Measurements from ENCODE around the gene SLFN13. TPM values are rescaled to one million over a fixed set of nuclear protein-coding genes. Genes with fewer than 3 reads are reported as not detected.

SLFN13 gene
- total RNA-seq, 1 experiment from 2014 or later: 19.7 TPM

DNA sequence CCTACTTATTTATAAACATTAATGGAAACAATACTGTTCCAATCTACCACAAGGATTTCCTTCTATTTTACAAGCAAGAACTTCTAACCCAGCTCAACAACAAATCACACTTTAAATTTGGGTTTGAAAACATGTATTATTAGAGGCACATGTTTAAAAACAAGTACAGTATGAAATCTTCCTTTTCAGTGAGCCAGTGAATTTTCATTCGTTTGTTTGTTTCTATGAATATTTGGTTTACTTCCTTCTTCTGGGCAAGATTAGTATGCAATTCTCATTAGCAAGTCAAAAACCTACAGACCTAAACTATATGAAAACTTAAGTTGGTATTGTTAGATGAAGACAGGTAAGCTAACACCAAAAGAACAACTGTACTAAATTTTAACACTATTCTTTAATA, 42.0 kb downstream of the SLFN13 start:
- POLR2A ChIA-PET: no interaction called here
- ATAC-seq: no peak
- TF ChIP-seq TP53 (CRISPR knock-in tag; IDR thresholded peaks at IDR 0.05) (no peak), MLX (CRISPR knock-in tag; IDR thresholded peaks at IDR 0.05) (no peak), PRRX2 (CRISPR knock-in tag; IDR thresholded peaks at IDR 0.05) (no peak), SP1 (CRISPR knock-in tag; conservative IDR thresholded peaks at IDR 0.05) (no peak), ELF4 (CRISPR knock-in tag; IDR thresholded peaks at IDR 0.05; ENCODE audit: low read depth) (no peak), NFE2L1 (CRISPR knock-in tag; IDR thresholded peaks at IDR 0.05) (no peak), ESRRA (CRISPR knock-in tag; IDR thresholded peaks at IDR 0.05; ENCODE audit: borderline replicate concordance) (no peak), TEAD1 (CRISPR knock-in tag; IDR thresholded peaks at IDR 0.05) (no peak), ATF6 (CRISPR knock-in tag; IDR thresholded peaks at IDR 0.05) (no peak), SMAD3 (CRISPR knock-in tag; IDR thresholded peaks at IDR 0.05; ENCODE audit: borderline replicate concordance) (no peak), ZNF396 (CRISPR knock-in tag; IDR thresholded peaks at IDR 0.05; ENCODE audit: borderline replicate concordance) (no peak)
- no peak overlapping the region for H3K27ac Mint-ChIP-seq
- no peaks in the 10 kb centered on the region for H3K9me3 Mint-ChIP-seq
- CTCF ChIA-PET: no interaction called here
- H3K4me3 Mint-ChIP-seq: no peak overlapping the region
- H3K4me1 Mint-ChIP-seq: no peaks in the 10 kb centered on the region
- peaks cover 14% of the 10 kb centered on the region for H3K36me3 Mint-ChIP-seq
- no peak for DNase-seq (ENCODE audit: low spot score)
- peaks cover 6% of the 10 kb centered on the region for H3K27me3 Mint-ChIP-seq (ENCODE audit: low read depth)

DNA sequence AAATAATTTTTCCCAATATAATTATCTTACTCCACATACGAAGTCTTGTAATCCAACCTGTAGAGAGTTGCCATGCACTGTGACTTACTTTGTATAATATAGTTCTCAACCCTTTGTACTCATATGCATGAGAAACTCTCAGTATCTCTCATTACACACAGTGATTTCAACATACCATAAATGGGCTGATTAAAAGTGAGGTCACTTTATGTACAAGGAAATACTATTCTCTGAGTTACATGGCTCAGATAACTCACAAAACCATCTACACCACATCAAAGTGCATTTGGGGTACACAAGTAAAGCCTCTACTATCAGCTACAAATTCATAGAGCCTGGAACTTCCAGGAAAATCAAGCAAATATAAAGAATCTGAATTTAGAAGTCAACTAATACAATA, 44.2 kb downstream of the SLFN13 start:
- peaks cover 4% of the 10 kb centered on the region; the same call in 1 of the 2 replicates for H3K27me3 Mint-ChIP-seq (ENCODE audit: low read depth)
- peaks cover 3% of the 10 kb centered on the region for H3K36me3 Mint-ChIP-seq
- CTCF ChIA-PET: no interaction called here
- H3K9me3 Mint-ChIP-seq: no peaks in the 10 kb centered on the region; the same call in 1 of the 2 replicates
- ATAC-seq: no peak
- POLR2A ChIA-PET: no interaction called here
- H3K4me1 Mint-ChIP-seq: no peaks in the 10 kb centered on the region
- no peak overlapping the region for H3K4me3 Mint-ChIP-seq
- DNase-seq (ENCODE audit: low spot score): no peak
- H3K27ac Mint-ChIP-seq: no peak overlapping the region
- TF ChIP-seq ZBTB21 (CRISPR knock-in tag; IDR thresholded peaks at IDR 0.05; ENCODE audit: borderline replicate concordance) (no peak), ZNF425 (CRISPR knock-in tag; conservative IDR thresholded peaks at IDR 0.05) (no peak), NFATC4 (CRISPR knock-in tag; IDR thresholded peaks at IDR 0.05) (no peak), JAZF1 (CRISPR knock-in tag; IDR thresholded peaks at IDR 0.05) (no peak), CREM (CRISPR knock-in tag; IDR thresholded peaks at IDR 0.05) (no peak), FOXK1 (CRISPR knock-in tag; IDR thresholded peaks at IDR 0.05) (no peak), NR3C1 (CRISPR knock-in tag; conservative IDR thresholded peaks at IDR 0.05; ENCODE audit: low read depth) (no peak), NR2C2 (CRISPR knock-in tag; IDR thresholded peaks at IDR 0.05) (no peak), ZNF317 (CRISPR knock-in tag; IDR thresholded peaks at IDR 0.05; ENCODE audit: borderline replicate concordance, low read depth) (no peak), ZNF263 (CRISPR knock-in tag; IDR thresholded peaks at IDR 0.05; ENCODE audit: low read depth) (no peak), PREB (CRISPR knock-in tag; IDR thresholded peaks at IDR 0.05; ENCODE audit: borderline replicate concordance) (no peak), OVOL2 (CRISPR knock-in tag; IDR thresholded peaks at IDR 0.05; ENCODE audit: borderline replicate concordance) (no peak), CREB1 (CRISPR knock-in tag; IDR thresholded peaks at IDR 0.05) (no peak), ZNF671 (CRISPR knock-in tag; IDR thresholded peaks at IDR 0.05) (no peak), IRF2 (CRISPR knock-in tag; IDR thresholded peaks at IDR 0.05; ENCODE audit: borderline replicate concordance, low read depth) (no peak), RORB (CRISPR knock-in tag; IDR thresholded peaks at IDR 0.05) (no peak)
- TF ChIP-seq, protein P1, sequence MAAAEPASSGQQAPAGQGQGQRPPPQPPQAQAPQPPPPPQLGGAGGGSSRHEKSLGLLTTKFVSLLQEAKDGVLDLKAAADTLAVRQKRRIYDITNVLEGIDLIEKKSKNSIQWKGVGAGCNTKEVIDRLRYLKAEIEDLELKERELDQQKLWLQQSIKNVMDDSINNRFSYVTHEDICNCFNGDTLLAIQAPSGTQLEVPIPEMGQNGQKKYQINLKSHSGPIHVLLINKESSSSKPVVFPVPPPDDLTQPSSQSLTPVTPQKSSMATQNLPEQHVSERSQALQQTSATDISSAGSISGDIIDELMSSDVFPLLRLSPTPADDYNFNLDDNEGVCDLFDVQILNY (CRISPR knock-in tag; IDR thresholded peaks at IDR 0.05): no peak
